Panc1 (cell line): ENCODE data around the gene GNPAT. TPM values are rescaled to one million over a fixed set of nuclear protein-coding genes. Genes with fewer than 3 reads are reported as not detected.

ENCODE experiments used
- ATAC-seq: fragments of 200-7000 bp; cut with Tn5 transposase; 2 replicates; pipeline ENCODE4 v1.9.1; 2020; ENCODE audit warnings: mild to moderate bottlenecking, moderate library complexity
- BruUV-seq: library from RNA; stranded (reverse); fragments of 400-500 nt; replicated peaks from 2 replicates; lab custom pipeline; 2021; lab: Mats Ljungman, UMichigan
- CTCF ChIA-PET: fragments of 300-600 bp; sonication (Branson Sonifier 250); formaldehyde crosslinking; loops from one replicate; lab custom pipeline; 2022; ENCODE audit warnings: antibody characterized with exemption; lab: Charles Lee
- POLR2A ChIA-PET: fragments of 300-600 bp; sonication (Branson Sonifier 250); formaldehyde crosslinking; loops from one replicate; lab custom pipeline; 2022; ENCODE audit warnings: antibody characterized with exemption; lab: Charles Lee
- DNase-seq: peaks from one replicate; pipeline ENCODE4 v3.0.0-alpha.2; 2010; ENCODE audit warnings: low read depth, low spot score
- H3K27ac ChIP-seq: 2 replicates; pipeline ENCODE4 v1.5.1; 2011; ENCODE audit warnings: mild to moderate bottlenecking, low read length, inconsistent platforms
- H3K27me3 ChIP-seq: fragments of 200-500 bp; sonication (Bioruptor generic); 2 replicates; pipeline ENCODE4 v1.6.0; 2014; ENCODE audit warnings: low read length, inconsistent platforms; ENCODE audit not compliant: control insufficient read depth, insufficient read depth
- H3K36me3 ChIP-seq: fragments of 200-500 bp; sonication (Bioruptor generic); 2 replicates; pipeline ENCODE4 v1.5.1; 2014; ENCODE audit warnings: inconsistent platforms, mild to moderate bottlenecking, low read length, moderate library complexity; ENCODE audit not compliant: control insufficient read depth, insufficient read depth
- H3K4me1 ChIP-seq: 2 replicates; pipeline ENCODE4 v1.5.1; 2011; ENCODE audit warnings: inconsistent platforms, mild to moderate bottlenecking, low read length, moderate library complexity; ENCODE audit not compliant: control insufficient read depth, insufficient read depth
- H3K4me3 ChIP-seq, 2 experiments: 2 replicates each; pipeline ENCODE4 v1.5.1; 2011 to 2012; ENCODE audit warnings: low read depth in 2 of 2, low read length in 2 of 2, mild to moderate bottlenecking in 2 of 2, inconsistent platforms in 1 of 2, moderate library complexity in 1 of 2
- H3K9me3 ChIP-seq: fragments of 200-500 bp; sonication (Bioruptor generic); 2 replicates; pipeline ENCODE4 v1.5.1; 2014; ENCODE audit warnings: low read depth, mild to moderate bottlenecking, inconsistent platforms, low read length, moderate library complexity; ENCODE audit not compliant: control insufficient read depth, insufficient read depth
- CTCF ChIP-seq: fragments of 450-650 bp; IDR thresholded peaks from 2 replicates; pipeline ENCODE4 v1.5.1; 2017; ENCODE audit warnings: mild to moderate bottlenecking
- POLR2AphosphoS5 ChIP-seq: IDR thresholded peaks from 2 replicates; pipeline ENCODE4 v1.6.1; 2012; ENCODE audit warnings: mild to moderate bottlenecking, low read depth, low read length, moderate library complexity
- SIN3A ChIP-seq: IDR thresholded peaks from 2 replicates; pipeline ENCODE4 v1.6.1; 2012; ENCODE audit warnings: low read depth, mild to moderate bottlenecking, low read length, moderate library complexity, borderline replicate concordance; ENCODE audit not compliant: insufficient read depth
- TCF7L2 ChIP-seq: IDR thresholded peaks from 2 replicates; pipeline ENCODE4 v1.6.1; 2011; ENCODE audit warnings: mild to moderate bottlenecking, low read depth, low read length, inconsistent platforms
- in situ Hi-C: cut with HindIII; loops from 2 replicates; pipeline ENCODE4 v1.10.0; 2016; ENCODE audit warnings: low sequenced_read_pairs, low pct_unique_long_range_greater_than_20kb
- intact Hi-C: fragments of 100-400 bp; cut with micrococcal nuclease; formaldehyde crosslinking; loops from one replicate; pipeline ENCODE4 v1.10.0; 2022; ENCODE audit not compliant: unreplicated experiment
- total RNA-seq: library from RNA; stranded (reverse); gene quantifications from one replicate; pipeline ENCODE4 v1.2.1, GENCODE V29; 2021; ENCODE audit not compliant: unreplicated experiment
- TF ChIP-seq, protein P1 (sequence below), 2 experiments: IDR thresholded peaks; 2 replicates each; pipeline ENCODE4 v1.6.1; 2011 to 2012; ENCODE audit warnings: low read depth in 2 of 2, control low read depth in 1 of 2, low read length in 1 of 2, mild to moderate bottlenecking in 1 of 2, moderate library complexity in 1 of 2; ENCODE audit not compliant: insufficient read depth in 1 of 2

GNPAT gene
- total RNA-seq, 1 experiment from 2014 or later = 42.5 TPM

DNA sequence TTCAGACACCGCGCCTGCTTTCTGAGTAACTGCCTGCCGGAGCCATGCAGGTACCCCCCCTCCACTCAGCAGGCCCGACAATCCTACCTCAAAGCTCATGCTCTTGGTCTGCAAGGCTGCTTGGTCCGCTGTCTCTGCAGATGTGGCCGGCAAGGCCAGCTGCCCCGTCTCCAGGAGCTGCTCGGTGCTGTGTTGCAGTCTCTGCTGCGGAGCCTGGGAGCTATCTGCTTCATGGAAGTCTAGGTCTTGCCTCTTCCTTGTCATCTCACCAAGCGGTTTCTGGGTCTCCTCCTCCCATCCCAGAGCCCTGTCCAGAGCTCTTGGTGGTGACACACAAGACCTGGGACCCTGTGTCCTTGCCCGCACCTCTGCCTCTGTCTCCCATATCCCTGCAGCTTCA, 24.0 kb upstream of the GNPAT start:
- Histone ChIP-seq H3K4me3 (no peak overlapping the region), H3K36me3 (no peaks in the 10 kb centered on the region), H3K27me3 (no peaks in the 10 kb centered on the region), H3K27ac (no peak overlapping the region), H3K4me1 (0 out of 2 replicates have a peak, but pooled peaks cover 1% of the 10 kb centered on the region), H3K9me3 (no peaks in the 10 kb centered on the region)
- DNase-seq (no peak), ATAC-seq (no peak)
- BruUV-seq = no TSS peak
- in situ Hi-C loops (no loop called here), intact Hi-C loops (loop anchor here (10.0 kb wide), 1 partner anchor 582 kb away; no protein-coding TSS in a partner anchor)
- ChIA-PET CTCF (no interaction called here), POLR2A (interaction anchor here (0.6 kb wide), 1 partner anchor 530 kb away, joined by 3 read pairs; no protein-coding TSS in a partner anchor)
- TF ChIP-seq TCF7L2 (no peak), SIN3A (no peak), CTCF (no peak), POLR2AphosphoS5 (no peak)
- TF ChIP-seq, protein P1, sequence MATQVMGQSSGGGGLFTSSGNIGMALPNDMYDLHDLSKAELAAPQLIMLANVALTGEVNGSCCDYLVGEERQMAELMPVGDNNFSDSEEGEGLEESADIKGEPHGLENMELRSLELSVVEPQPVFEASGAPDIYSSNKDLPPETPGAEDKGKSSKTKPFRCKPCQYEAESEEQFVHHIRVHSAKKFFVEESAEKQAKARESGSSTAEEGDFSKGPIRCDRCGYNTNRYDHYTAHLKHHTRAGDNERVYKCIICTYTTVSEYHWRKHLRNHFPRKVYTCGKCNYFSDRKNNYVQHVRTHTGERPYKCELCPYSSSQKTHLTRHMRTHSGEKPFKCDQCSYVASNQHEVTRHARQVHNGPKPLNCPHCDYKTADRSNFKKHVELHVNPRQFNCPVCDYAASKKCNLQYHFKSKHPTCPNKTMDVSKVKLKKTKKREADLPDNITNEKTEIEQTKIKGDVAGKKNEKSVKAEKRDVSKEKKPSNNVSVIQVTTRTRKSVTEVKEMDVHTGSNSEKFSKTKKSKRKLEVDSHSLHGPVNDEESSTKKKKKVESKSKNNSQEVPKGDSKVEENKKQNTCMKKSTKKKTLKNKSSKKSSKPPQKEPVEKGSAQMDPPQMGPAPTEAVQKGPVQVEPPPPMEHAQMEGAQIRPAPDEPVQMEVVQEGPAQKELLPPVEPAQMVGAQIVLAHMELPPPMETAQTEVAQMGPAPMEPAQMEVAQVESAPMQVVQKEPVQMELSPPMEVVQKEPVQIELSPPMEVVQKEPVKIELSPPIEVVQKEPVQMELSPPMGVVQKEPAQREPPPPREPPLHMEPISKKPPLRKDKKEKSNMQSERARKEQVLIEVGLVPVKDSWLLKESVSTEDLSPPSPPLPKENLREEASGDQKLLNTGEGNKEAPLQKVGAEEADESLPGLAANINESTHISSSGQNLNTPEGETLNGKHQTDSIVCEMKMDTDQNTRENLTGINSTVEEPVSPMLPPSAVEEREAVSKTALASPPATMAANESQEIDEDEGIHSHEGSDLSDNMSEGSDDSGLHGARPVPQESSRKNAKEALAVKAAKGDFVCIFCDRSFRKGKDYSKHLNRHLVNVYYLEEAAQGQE (IDR thresholded peaks at IDR 0.05; ENCODE audit: insufficient read depth in 1 of 2, low read depth in 2 of 2, low read length in 1 of 2) = no peak

GRCh38 chr1:231218078-231218477, 22.9 kb upstream of the GNPAT start:
- H3K36me3 ChIP-seq = no peaks in the 10 kb centered on the region
- BruUV-seq = no TSS peak
- intact Hi-C loops (loop anchor here (10.0 kb wide), 1 partner anchor 583 kb away; no protein-coding TSS in a partner anchor), in situ Hi-C loops (no loop called here)
- DNase-seq = no peak
- H3K4me1 ChIP-seq = no peaks in the 10 kb centered on the region
- no peak overlapping the region for H3K27ac ChIP-seq
- ATAC-seq = no peak
- no peaks in the 10 kb centered on the region for H3K9me3 ChIP-seq
- POLR2A ChIA-PET = no interaction called here
- H3K4me3 ChIP-seq = no peak overlapping the region
- no peaks in the 10 kb centered on the region for H3K27me3 ChIP-seq
- no peak for TF ChIP-seq CTCF
- no peak for TF ChIP-seq POLR2AphosphoS5
- TF ChIP-seq, protein P1 (IDR thresholded peaks at IDR 0.05; ENCODE audit: insufficient read depth in 1 of 2, low read depth in 2 of 2, low read length in 1 of 2) = no peak
- no peak for TF ChIP-seq SIN3A
- TF ChIP-seq TCF7L2 = no peak
- CTCF ChIA-PET = no interaction called here
